ENCODE data around the gene MPG. TPM values are rescaled to one million over a fixed set of nuclear protein-coding genes. Genes with fewer than 3 reads are reported as not detected.

The MPG gene
- polyA plus RNA-seq, 1 donor from 2014 or later, result 70.9 TPM

- H3K4me2 ChIP-seq (ENCODE audit: low read length), result no peak overlapping the region
- H3K9ac ChIP-seq (ENCODE audit: low read length), result no peak overlapping the region
- no peak overlapping the region for H2AFZ ChIP-seq (ENCODE audit: low read depth, low read length)
- H3F3A ChIP-seq (ENCODE audit: insufficient read depth, low read length, poor library complexity, severe bottlenecking), result no peaks in the 10 kb centered on the region
- no peaks in the 10 kb centered on the region for H3K9me2 ChIP-seq (ENCODE audit: insufficient read depth, low read length)
- H3K36me3 ChIP-seq (ENCODE audit: insufficient read depth, low read length), result no peaks in the 10 kb centered on the region
- H3K9me3 ChIP-seq (ENCODE audit: low read length), result no peaks in the 10 kb centered on the region
- H3K27me3 ChIP-seq (ENCODE audit: insufficient read depth, low read depth, low read length), result no peaks in the 10 kb centered on the region
- no peak overlapping the region for H3K4me3 ChIP-seq (ENCODE audit: low read length)
- no peaks in the 10 kb centered on the region for H4K20me1 ChIP-seq (ENCODE audit: insufficient read depth)
- no peaks in the 10 kb centered on the region for H3K79me2 ChIP-seq (replicated peaks; ENCODE audit: insufficient read depth, low read length)
- TF ChIP-seq SMC3 (conservative IDR thresholded peaks at IDR 0.05; ENCODE audit: poor library complexity) (no peak), TAF1 (IDR thresholded peaks at IDR 0.05; ENCODE audit: low read depth) (no peak)
- no peak overlapping the region for H3K27ac ChIP-seq (ENCODE audit: low read length)
These were observed 14.7 kb downstream of the MPG start for GRCh38 chr16:92431-93339.

- Histone ChIP-seq H3K9me2 (ENCODE audit: insufficient read depth, low read length) (no peaks in the 10 kb centered on the region), H3K79me2 (replicated peaks; ENCODE audit: insufficient read depth, low read length) (no peaks in the 10 kb centered on the region), H3K27ac (ENCODE audit: low read length) (no peak overlapping the region), H3K4me2 (ENCODE audit: low read length) (no peak overlapping the region), H3K9me3 (ENCODE audit: low read length) (no peaks in the 10 kb centered on the region), H3F3A (ENCODE audit: insufficient read depth, low read length, poor library complexity, severe bottlenecking) (no peaks in the 10 kb centered on the region), H3K36me3 (ENCODE audit: insufficient read depth, low read length) (no peaks in the 10 kb centered on the region), H2AFZ (ENCODE audit: low read depth, low read length) (no peak overlapping the region), H3K4me3 (ENCODE audit: low read length) (no peak overlapping the region), H4K20me1 (ENCODE audit: insufficient read depth) (no peaks in the 10 kb centered on the region), H3K9ac (ENCODE audit: low read length) (no peak overlapping the region), H3K27me3 (ENCODE audit: insufficient read depth, low read depth, low read length) (no peaks in the 10 kb centered on the region)
- TF ChIP-seq EP300 (conservative IDR thresholded peaks at IDR 0.05; ENCODE audit: poor library complexity, severe bottlenecking) (no peak), EZH2 (IDR thresholded peaks at IDR 0.05; ENCODE audit: borderline replicate concordance, insufficient read depth, low read length, poor library complexity, severe bottlenecking) (no peak), RAD21 (conservative IDR thresholded peaks at IDR 0.05) (no peak), TAF1 (IDR thresholded peaks at IDR 0.05; ENCODE audit: low read depth) (no peak), MXI1 (conservative IDR thresholded peaks at IDR 0.05; ENCODE audit: poor library complexity, severe bottlenecking) (no peak), SMC3 (conservative IDR thresholded peaks at IDR 0.05; ENCODE audit: poor library complexity) (no peak), REST (IDR thresholded peaks at IDR 0.05; ENCODE audit: borderline replicate concordance) (no peak), POLR2AphosphoS5 (IDR thresholded peaks at IDR 0.05) (no peak), CTCF (IDR thresholded peaks at IDR 0.05; ENCODE audit: poor library complexity, severe bottlenecking) (no peak)
These were observed 16.9 kb downstream of the MPG start for GRCh38 chr16:94918-95265.

Data from neural cell (in vitro differentiated cells).